ENCODE data around the gene CBX8. TPM values are rescaled to one million over a fixed set of nuclear protein-coding genes. Genes with fewer than 3 reads are reported as not detected.

The CBX8 gene
- total and polyA plus RNA-seq, 2 donors (not counting 3 experiments of a cell fraction or from before 2014, with no cell fraction given) = 0.69 to 3.1 TPM

GRCh38 chr17:79818026-79818758, 21.3 kb upstream of the CBX8 start:
- Histone ChIP-seq H3K27me3 (ENCODE audit: control insufficient read depth in 2 of 2, insufficient read depth in 2 of 2, low read length in 2 of 2) (peaks cover 40 to 56% of the 10 kb centered on the region in 2 experiments), H3K9me1 (replicated peaks; ENCODE audit: control insufficient read depth, extremely low read depth, insufficient read depth, low read length) (no peaks in the 10 kb centered on the region), H3K9ac (replicated peaks; ENCODE audit: extremely low read depth, insufficient read depth, low read length) (no peak overlapping the region), H2AFZ (ENCODE audit: low read depth, low read length) (no peak overlapping the region), H3K27ac (ENCODE audit: insufficient read depth, low read depth, low read length) (no peak overlapping the region), H3K4me1 (ENCODE audit: control insufficient read depth, extremely low read depth, insufficient read depth, low read length) (peaks cover 3% of the 10 kb centered on the region), H3K36me3 (ENCODE audit: control insufficient read depth in 2 of 2, extremely low read depth in 1 of 2, insufficient read depth in 2 of 2, low read length in 2 of 2) (no peaks in the 10 kb centered on the region), H3K9me3 (replicated peaks; ENCODE audit: control insufficient read depth, insufficient read depth, low read length) (no peaks in the 10 kb centered on the region), H4K20me1 (replicated peaks; ENCODE audit: control insufficient read depth, extremely low read depth, insufficient read depth, low read length) (no peaks in the 10 kb centered on the region), H3K79me2 (ENCODE audit: control insufficient read depth, insufficient read depth, low read length) (no peaks in the 10 kb centered on the region), H3K4me2 (ENCODE audit: insufficient read depth, low read length) (no peak overlapping the region), H3K4me3 (replicated peaks in 1 of 3; ENCODE audit: insufficient read depth in 1 of 3, low read depth in 1 of 3, low read length in 3 of 3) (no peak overlapping the region)
- FAIRE-seq (no peak), DNase-seq (ENCODE audit: low read depth, low spot score) (no peak)
- ChIA-PET POLR2A (no interaction called here), CTCF (interaction anchor here (0.7 to 2.8 kb wide), 10 partner anchors 10 to 174 kb away, joined by 3 to 12 read pairs (median 5); partner anchors contain the start of genes CBX4 and CBX8)
- BruUV-seq (replicated peaks) = no TSS peak
- dilution Hi-C loops (cut with MboI; ENCODE audit: extremely low pct_ligation_motif_present, low sequenced_read_pairs) (no loop called here), intact Hi-C loops (cut with micrococcal nuclease) (no loop called here)
- TF ChIP-seq JUN (IDR thresholded peaks at IDR 0.05; ENCODE audit: borderline replicate concordance, insufficient read depth, insufficient read length, low read depth) = no peak
- no peak for TF ChIP-seq FOS (IDR thresholded peaks at IDR 0.05; ENCODE audit: borderline replicate concordance, insufficient read depth, low read length)
- no peak for TF ChIP-seq EZH2 (IDR thresholded peaks at IDR 0.05; ENCODE audit: borderline replicate concordance, low read depth, low read length, severe bottlenecking)
- TF ChIP-seq CTCF (IDR thresholded peaks at IDR 0.05; ENCODE audit: extremely low read depth in 1 of 2, insufficient read depth in 1 of 2, low read depth in 1 of 2, low read length in 2 of 2) = no peak
